Adipocyte (in vitro differentiated cells): ENCODE measurements around the gene RPL15.

Experiments
- DNase-seq: peaks from one replicate; pipeline ENCODE4 v3.0.0-alpha.2; 2015; ENCODE audit warnings: low read depth
- H3K27me3 ChIP-seq: replicated peaks from 2 replicates; pipeline ENCODE4 v1.7.0; 2013; ENCODE audit warnings: mild to moderate bottlenecking, low read length, moderate library complexity; ENCODE audit not compliant: control insufficient read depth, insufficient read depth
- H3K36me3 ChIP-seq: 2 replicates; pipeline ENCODE4 v1.7.0; 2013; ENCODE audit warnings: low read length, mild to moderate bottlenecking, moderate library complexity; ENCODE audit not compliant: control insufficient read depth, insufficient read depth, severe bottlenecking
- H3K4me1 ChIP-seq: 2 replicates; pipeline ENCODE4 v1.7.0; 2013; ENCODE audit warnings: mild to moderate bottlenecking, low read length, moderate library complexity; ENCODE audit not compliant: control insufficient read depth, insufficient read depth
- H3K4me3 ChIP-seq: 2 replicates; pipeline ENCODE4 v1.7.0; 2013; ENCODE audit warnings: mild to moderate bottlenecking, low read length, moderate library complexity
- H3K9ac ChIP-seq: 2 replicates; pipeline ENCODE4 v1.7.0; 2013; ENCODE audit warnings: mild to moderate bottlenecking, low read length, moderate library complexity
- H3K9me3 ChIP-seq: 2 replicates; pipeline ENCODE4 v1.7.0; 2013; ENCODE audit warnings: mild to moderate bottlenecking, low read length, moderate library complexity; ENCODE audit not compliant: control insufficient read depth

Gene RPL15

DNA sequence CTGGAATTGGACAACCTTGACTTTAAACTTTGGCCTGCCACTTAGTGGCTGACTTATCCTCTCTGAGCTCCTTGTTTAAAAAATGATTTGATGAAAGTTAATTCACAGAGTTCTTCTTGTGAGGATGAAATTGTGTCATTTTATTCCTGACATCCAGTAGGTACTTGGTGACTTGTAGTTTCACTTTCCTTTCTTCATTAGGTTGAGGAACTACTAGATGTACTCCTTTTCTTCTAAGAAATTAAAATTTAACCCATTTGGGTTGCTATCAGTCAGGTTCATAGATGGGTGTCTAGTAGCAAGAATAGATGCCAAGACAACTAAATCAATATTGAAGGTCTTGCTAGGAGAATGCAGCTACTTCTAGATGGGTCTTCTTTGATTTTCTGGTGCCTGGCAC is 33.4 kb downstream of the RPL15 start:
- Histone ChIP-seq H3K9me3 (no peaks in the 10 kb centered on the region), H3K9ac (no peak overlapping the region), H3K4me3 (no peak overlapping the region), H3K4me1 (peaks cover 40% of the 10 kb centered on the region), H3K36me3 (no peaks in the 10 kb centered on the region), H3K27me3 (no peaks in the 10 kb centered on the region)
- no peak for DNase-seq

DNA sequence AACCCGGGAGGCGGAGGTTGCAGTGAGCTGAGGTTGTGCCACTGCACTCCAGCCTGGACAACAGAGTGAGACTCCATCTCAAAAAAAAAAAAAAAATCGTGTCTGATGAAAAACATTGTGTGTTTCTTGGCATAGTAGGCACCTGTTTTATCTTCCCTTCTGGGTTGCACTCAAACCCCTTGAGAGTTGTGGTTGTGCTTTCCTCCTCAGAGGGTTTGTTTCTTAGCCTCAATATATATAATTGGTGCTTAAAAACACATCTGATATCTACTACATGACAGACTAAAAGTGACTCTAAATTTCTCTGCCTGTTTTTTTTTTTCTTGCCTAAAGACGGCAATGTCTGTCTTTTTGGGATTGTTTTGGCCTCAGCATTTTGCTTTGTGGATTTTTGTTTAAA is 35.7 kb downstream of the RPL15 start:
- no peak for DNase-seq
- no peak overlapping the region for H3K9ac ChIP-seq
- H3K27me3 ChIP-seq: no peaks in the 10 kb centered on the region
- no peak overlapping the region for H3K4me3 ChIP-seq
- peaks cover 25% of the 10 kb centered on the region for H3K4me1 ChIP-seq
- no peaks in the 10 kb centered on the region for H3K9me3 ChIP-seq
- no peaks in the 10 kb centered on the region for H3K36me3 ChIP-seq

DNA sequence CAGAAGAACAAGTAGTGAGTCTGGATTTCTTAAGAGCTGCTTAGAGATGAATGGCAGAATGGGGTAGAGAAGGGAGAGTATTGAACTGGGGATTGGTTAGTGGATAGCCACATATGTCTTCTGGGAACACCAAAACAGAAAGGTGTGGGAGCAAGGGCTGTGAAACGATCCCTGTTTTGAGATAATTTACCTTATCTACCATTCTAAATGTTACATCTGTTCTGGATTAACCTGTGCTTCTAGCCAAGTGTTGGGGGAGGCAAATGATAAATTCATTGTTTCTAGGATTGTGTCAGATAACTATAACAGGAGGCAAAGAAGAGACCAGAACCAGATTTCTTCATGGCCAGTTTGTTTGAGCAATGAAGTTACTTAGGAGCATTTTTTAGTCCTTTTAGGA is 36.6 kb downstream of the RPL15 start:
- Histone ChIP-seq H3K4me1 (peaks cover 20% of the 10 kb centered on the region), H3K36me3 (peaks cover 4% of the 10 kb centered on the region), H3K4me3 (no peak overlapping the region), H3K27me3 (no peaks in the 10 kb centered on the region), H3K9ac (no peak overlapping the region), H3K9me3 (no peaks in the 10 kb centered on the region)
- DNase-seq: no peak

DNA sequence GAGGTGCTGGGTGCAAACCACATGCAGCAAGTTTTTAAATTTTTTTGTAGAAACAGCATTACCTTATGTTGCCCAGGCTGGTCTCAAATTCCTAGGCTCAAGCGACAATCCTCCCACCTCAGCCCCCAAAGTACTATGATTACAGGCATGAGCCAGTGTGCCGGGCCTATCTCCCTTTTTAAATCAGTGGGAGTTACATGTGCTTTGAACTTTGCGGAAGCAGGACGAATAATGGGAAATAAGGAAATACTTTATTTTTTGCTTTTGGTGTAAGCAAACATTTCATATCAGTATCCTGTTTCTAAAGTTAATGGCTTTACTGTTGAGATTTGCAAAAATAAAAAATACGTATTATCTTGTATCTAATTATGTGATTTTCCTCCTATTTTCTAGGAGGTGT is 37.2 kb downstream of the RPL15 start:
- Histone ChIP-seq H3K4me3 (no peak overlapping the region), H3K36me3 (peaks cover 4% of the 10 kb centered on the region), H3K27me3 (no peaks in the 10 kb centered on the region), H3K9ac (no peak overlapping the region), H3K9me3 (no peaks in the 10 kb centered on the region), H3K4me1 (peaks cover 22% of the 10 kb centered on the region)
- DNase-seq: no peak

- DNase-seq: no peak
- Histone ChIP-seq H3K4me3 (no peak overlapping the region), H3K9ac (no peak overlapping the region), H3K36me3 (peaks cover 19% of the 10 kb centered on the region), H3K9me3 (no peaks in the 10 kb centered on the region), H3K4me1 (peaks cover 16% of the 10 kb centered on the region), H3K27me3 (no peaks in the 10 kb centered on the region)
Measured at GRCh38 chr3:23956701-23957100, 39.8 kb downstream of the RPL15 start.

DNA sequence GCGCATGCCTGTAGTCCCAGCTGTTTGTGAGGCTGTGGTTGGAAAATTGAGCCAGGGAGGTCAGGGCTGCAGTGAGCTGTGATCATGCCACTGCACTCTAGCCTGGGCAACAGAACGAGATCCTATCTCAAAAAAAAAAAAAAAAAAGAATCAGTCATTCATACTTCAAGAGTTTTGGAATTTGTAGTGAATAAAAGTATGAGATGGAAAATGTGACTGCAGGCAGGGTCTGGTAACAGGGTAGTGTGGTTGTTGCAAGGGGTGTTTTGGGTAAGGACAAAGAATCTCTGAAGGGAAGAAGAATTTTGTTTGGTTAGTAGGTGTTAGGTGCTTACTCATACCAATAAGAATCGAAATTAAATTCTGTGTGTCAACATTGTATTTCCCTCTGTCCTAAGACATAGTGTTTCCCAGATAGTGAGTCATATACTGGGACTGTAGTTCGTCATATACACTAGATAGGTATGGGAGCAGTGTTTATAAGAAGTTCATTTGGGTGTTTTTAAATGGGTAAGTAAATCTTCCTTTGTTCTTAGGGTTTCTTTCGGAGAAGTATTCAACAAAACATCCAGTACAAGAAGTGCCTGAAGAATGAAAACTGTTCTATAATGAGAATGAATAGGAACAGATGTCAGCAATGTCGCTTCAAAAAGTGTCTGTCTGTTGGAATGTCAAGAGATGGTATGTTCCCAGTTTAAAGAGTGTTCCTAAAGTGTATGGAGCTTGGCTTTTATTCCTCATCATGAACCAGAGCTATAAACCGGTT is 42.4 kb downstream of the RPL15 start:
- H3K4me1 ChIP-seq: peaks cover 17% of the 10 kb centered on the region
- peaks cover 34% of the 10 kb centered on the region for H3K36me3 ChIP-seq
- peak; percentile 76 for DNase-seq
- no peaks in the 10 kb centered on the region for H3K9me3 ChIP-seq
- no peaks in the 10 kb centered on the region for H3K27me3 ChIP-seq
- no peak overlapping the region for H3K4me3 ChIP-seq
- H3K9ac ChIP-seq: no peak overlapping the region

DNA sequence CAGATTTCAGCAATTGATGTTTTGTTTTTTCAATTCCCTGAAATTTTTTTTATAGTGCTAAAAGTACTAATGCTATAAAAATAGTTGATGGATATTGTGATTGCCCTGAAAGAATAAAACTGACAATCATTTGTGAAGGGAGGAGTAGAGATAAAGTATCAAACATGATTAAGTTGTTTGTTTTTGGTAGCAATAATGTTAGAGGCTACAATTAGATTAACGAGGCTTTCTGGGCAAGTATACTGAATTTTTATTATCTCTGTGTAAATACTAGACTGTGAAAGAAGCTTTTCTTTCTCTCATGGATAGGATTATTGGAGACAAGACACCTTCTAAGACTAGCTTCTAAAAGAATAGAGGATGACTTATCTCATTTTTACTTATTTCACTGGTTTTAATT is 43.7 kb downstream of the RPL15 start:
- H3K36me3 ChIP-seq: peaks cover 41% of the 10 kb centered on the region
- H3K9me3 ChIP-seq: no peaks in the 10 kb centered on the region
- peaks cover 17% of the 10 kb centered on the region for H3K4me1 ChIP-seq
- H3K9ac ChIP-seq: no peak overlapping the region
- H3K27me3 ChIP-seq: no peaks in the 10 kb centered on the region
- DNase-seq: no peak
- H3K4me3 ChIP-seq: no peak overlapping the region

- no peak for DNase-seq
- H3K9me3 ChIP-seq: no peaks in the 10 kb centered on the region
- no peaks in the 10 kb centered on the region for H3K27me3 ChIP-seq
- no peak overlapping the region for H3K9ac ChIP-seq
- peaks cover 44% of the 10 kb centered on the region for H3K36me3 ChIP-seq
- no peak overlapping the region for H3K4me3 ChIP-seq
- peaks cover 17% of the 10 kb centered on the region for H3K4me1 ChIP-seq
Measured at GRCh38 chr3:23961066-23961465, 44.1 kb downstream of the RPL15 start.

GRCh38 chr3:23961913-23962312 is 45.0 kb downstream of the RPL15 start:
- no peaks in the 10 kb centered on the region for H3K27me3 ChIP-seq
- H3K9ac ChIP-seq: no peak overlapping the region
- H3K9me3 ChIP-seq: no peaks in the 10 kb centered on the region
- H3K4me3 ChIP-seq: no peak overlapping the region
- DNase-seq: no peak
- peaks cover 44% of the 10 kb centered on the region for H3K36me3 ChIP-seq
- peaks cover 24% of the 10 kb centered on the region for H3K4me1 ChIP-seq

- Histone ChIP-seq H3K36me3 (peaks cover 44% of the 10 kb centered on the region), H3K4me1 (peaks cover 29% of the 10 kb centered on the region), H3K9ac (no peak overlapping the region), H3K27me3 (no peaks in the 10 kb centered on the region), H3K4me3 (no peak overlapping the region), H3K9me3 (no peaks in the 10 kb centered on the region)
- DNase-seq: no peak
Measured at GRCh38 chr3:23964537-23965235, 47.8 kb downstream of the RPL15 start.

GRCh38 chr3:23966328-23966727 is 49.4 kb downstream of the RPL15 start:
- no peak overlapping the region for H3K9ac ChIP-seq
- peaks cover 34% of the 10 kb centered on the region for H3K36me3 ChIP-seq
- peaks cover 28% of the 10 kb centered on the region for H3K4me1 ChIP-seq

More at GRCh38 chr3:23966328-23966727, 49.4 kb downstream of the RPL15 start:
- no peaks in the 10 kb centered on the region for H3K9me3 ChIP-seq
- H3K27me3 ChIP-seq: no peaks in the 10 kb centered on the region
- DNase-seq: peak; percentile 78
- no peak overlapping the region for H3K4me3 ChIP-seq
